Right lobe of liver (tissue), 6 donors: ENCODE data around the gene MED28. TPM values are rescaled to one million over a fixed set of nuclear protein-coding genes. Genes with fewer than 3 reads are reported as not detected.
A peak's percentile ranks its signal among the peaks of the same experiment; 100 is the strongest.

ENCODE experiments used
- ATAC-seq, 4 donors: fragments of 200-7000 bp; cut with Tn5 transposase; one replicate each; pipeline ENCODE4 v1.9.1; 2020; ENCODE audit warnings: mild to moderate bottlenecking in 4 of 4, moderate library complexity in 4 of 4
- DNase-seq, 3 donors: peaks; one replicate each; pipeline ENCODE4 v3.0.0-alpha.2; 2020
- H3K27ac ChIP-seq, 3 donors: fragments of 200-600 bp; one replicate each; pipeline ENCODE4 v1.8.0; 2022
- H3K27me3 ChIP-seq, 2 donors: fragments of 200-600 bp; one replicate each; pipeline ENCODE4 v1.8.0; 2022
- H3K36me3 ChIP-seq, 4 donors: fragments of 200-600 bp; sonication (generic) in 1 of 4; one replicate each; pipeline versions ENCODE4 v1.5.1 to v1.8.0; 2017 to 2022; ENCODE audit warnings: control low read depth in 1 of 4
- H3K4me1 ChIP-seq, 4 donors: fragments of 200-600 bp; sonication (generic) in 1 of 4; one replicate each; pipeline versions ENCODE4 v1.5.1 to v1.8.0; 2017 to 2022; ENCODE audit warnings: control low read depth in 1 of 4
- H3K4me3 ChIP-seq, 3 donors: fragments of 200-600 bp; one replicate each; pipeline ENCODE4 v1.8.0; 2022
- H3K9me3 ChIP-seq, 4 donors: fragments of 200-600 bp; sonication (generic) in 1 of 4; one replicate each; pipeline versions ENCODE4 v1.5.1 to v1.8.0; 2017 to 2022; ENCODE audit warnings: control low read depth in 1 of 4
- POLR2A ChIP-seq: fragments of 450-650 bp; IDR thresholded peaks from one replicate; pipeline ENCODE4 v1.6.1; 2017; ENCODE audit warnings: antibody characterized with exemption, mild to moderate bottlenecking
- WGBS: methylation state at CpG from one replicate; pipeline ENCODE4 v1.1.6; 2018; ENCODE audit warnings: low coverage, low lambda C conversion rate; ENCODE audit not compliant: insufficient coverage; ENCODE audit errors: missing lambda C conversion rate; 5-methylcytosine and 5-hydroxymethylcytosine counted together
- intact Hi-C, 2 donors: fragments of 100-400 bp; cut with DNase I; formaldehyde crosslinking; loops; one replicate each; pipeline versions ENCODE4 v1.11.2 to v1.14.1; 2022
- total RNA-seq, 6 experiments: library from RNA; depleted of rRNA in 2 of 6; stranded (reverse); fragments of >200 nt in 2 of 6; fragmentation: NEBNext Ultra II Directional in 3 of 6; extraction: Animal tissue kit (Norgen Biotek cat#: 25700) in 3 of 6; gene quantifications; one replicate each; pipeline versions ENCODE4 v1.1.0 to v1.2.4, GENCODE V29; 2016 to 2023
- TF ChIP-seq, protein P1 (sequence below), 4 donors: fragments of 200-600 bp in 3 of 4; fragments of 450-650 bp in 1 of 4; IDR thresholded peaks; one replicate each; pipeline versions ENCODE4 v1.5.1 to v1.8.0; 2016 to 2022; ENCODE audit warnings: antibody characterized with exemption in 4 of 4, mild to moderate bottlenecking in 2 of 4
- donor health status: DM: no; HTN: yes; CAD: no.
- donor health status: DM: no; HTN: no; CAD: no.
- donor health status: DM: no; HTN: no; CAD: no.
- donor health status: DM: no; HTN: yes; CAD: no.
- donor health status: DM: no; HTN: yes; CAD: no.

The MED28 gene
- total RNA-seq, 6 experiments from 2014 or later: 3.8 to 18.6 (median 15.3) TPM

DNA sequence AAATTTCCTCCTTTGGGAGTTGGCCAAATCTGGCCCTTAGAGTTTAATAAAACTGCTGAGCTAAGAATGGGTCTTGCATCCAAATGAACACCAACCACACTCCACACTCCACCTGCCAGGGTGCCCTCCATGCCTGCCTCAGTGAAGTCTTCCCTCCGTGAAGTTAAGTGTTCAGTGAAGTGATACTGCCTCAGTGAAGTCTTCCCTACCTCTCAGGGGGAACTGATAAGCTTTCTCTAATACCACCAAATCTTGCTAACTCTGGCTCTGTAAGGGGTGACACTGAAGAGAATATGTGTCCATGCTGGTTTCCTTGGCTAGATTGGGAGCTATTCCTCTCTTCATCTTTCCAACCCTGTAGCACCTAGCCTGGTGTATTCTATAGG, 27.9 kb downstream of the MED28 start:
- Histone ChIP-seq H3K36me3 (no peaks in the 10 kb centered on the region), H3K4me3 (no peak overlapping the region), H3K27me3 (no peaks in the 10 kb centered on the region), H3K9me3 (no peaks in the 10 kb centered on the region), H3K4me1 (no peaks in the 10 kb centered on the region), H3K27ac (no peak overlapping the region)
- 86% methylated on average over 1 of the region's 1 CpG for WGBS
- intact Hi-C loops: no loop called here
- ATAC-seq: no peak
- TF ChIP-seq POLR2A: no peak
- no peak for DNase-seq

GRCh38 chr4:17646693-17647092, 32.3 kb downstream of the MED28 start:
- ATAC-seq: peak in 2 of 4 donors; percentile 18 to 53
- WGBS: 55% methylated on average over 3 of the region's 3 CpGs
- no peak for TF ChIP-seq POLR2A
- TF ChIP-seq, protein P1, sequence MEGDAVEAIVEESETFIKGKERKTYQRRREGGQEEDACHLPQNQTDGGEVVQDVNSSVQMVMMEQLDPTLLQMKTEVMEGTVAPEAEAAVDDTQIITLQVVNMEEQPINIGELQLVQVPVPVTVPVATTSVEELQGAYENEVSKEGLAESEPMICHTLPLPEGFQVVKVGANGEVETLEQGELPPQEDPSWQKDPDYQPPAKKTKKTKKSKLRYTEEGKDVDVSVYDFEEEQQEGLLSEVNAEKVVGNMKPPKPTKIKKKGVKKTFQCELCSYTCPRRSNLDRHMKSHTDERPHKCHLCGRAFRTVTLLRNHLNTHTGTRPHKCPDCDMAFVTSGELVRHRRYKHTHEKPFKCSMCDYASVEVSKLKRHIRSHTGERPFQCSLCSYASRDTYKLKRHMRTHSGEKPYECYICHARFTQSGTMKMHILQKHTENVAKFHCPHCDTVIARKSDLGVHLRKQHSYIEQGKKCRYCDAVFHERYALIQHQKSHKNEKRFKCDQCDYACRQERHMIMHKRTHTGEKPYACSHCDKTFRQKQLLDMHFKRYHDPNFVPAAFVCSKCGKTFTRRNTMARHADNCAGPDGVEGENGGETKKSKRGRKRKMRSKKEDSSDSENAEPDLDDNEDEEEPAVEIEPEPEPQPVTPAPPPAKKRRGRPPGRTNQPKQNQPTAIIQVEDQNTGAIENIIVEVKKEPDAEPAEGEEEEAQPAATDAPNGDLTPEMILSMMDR (IDR thresholded peaks at IDR 0.05): no peak
- Histone ChIP-seq H3K9me3 (no peaks in the 10 kb centered on the region), H3K4me3 (no peak overlapping the region), H3K27ac (no peak overlapping the region), H3K4me1 (no peaks in the 10 kb centered on the region), H3K36me3 (no peaks in the 10 kb centered on the region), H3K27me3 (no peaks in the 10 kb centered on the region)
- intact Hi-C loops: no loop called here
- DNase-seq: no peak

GRCh38 chr4:17647176-17647806, 32.9 kb downstream of the MED28 start:
- ATAC-seq (no peak), DNase-seq (no peak)
- Histone ChIP-seq H3K27me3 (no peaks in the 10 kb centered on the region), H3K36me3 (no peaks in the 10 kb centered on the region), H3K9me3 (no peaks in the 10 kb centered on the region), H3K4me3 (no peak overlapping the region), H3K27ac (no peak overlapping the region), H3K4me1 (no peaks in the 10 kb centered on the region)
- whole genome bisulfite sequencing: 91% methylated on average over 4 of the region's 9 CpGs
- TF ChIP-seq, protein P1 (IDR thresholded peaks at IDR 0.05): no peak
- no peak for TF ChIP-seq POLR2A
- intact Hi-C loops: no loop called here

DNA sequence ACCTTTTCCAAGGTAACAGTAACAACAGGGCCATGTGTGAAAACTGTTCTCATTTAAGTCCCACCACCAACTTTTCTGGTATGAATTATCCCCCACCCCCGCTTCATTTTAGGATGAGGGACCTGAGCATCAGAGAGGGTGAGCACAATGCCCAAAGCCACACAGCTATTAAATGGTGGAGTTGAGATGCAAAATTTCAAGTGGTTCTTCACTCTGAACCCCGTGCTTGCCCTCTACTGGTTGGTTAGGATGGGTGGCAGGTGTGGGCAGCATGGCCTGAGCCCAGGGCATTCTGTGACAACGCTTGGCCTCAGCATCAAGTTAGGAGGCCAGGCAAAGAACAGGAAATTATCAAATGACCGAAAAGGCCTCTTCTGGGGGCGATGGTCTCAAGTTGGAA, 33.5 kb downstream of the MED28 start:
- no peak for DNase-seq
- ATAC-seq: peak in 2 of 4 donors; percentile 26 to 36
- intact Hi-C loops: no loop called here
- WGBS: 67% methylated on average over 3 of the region's 5 CpGs
- H3K36me3 ChIP-seq: no peaks in the 10 kb centered on the region
- TF ChIP-seq, protein P1 (IDR thresholded peaks at IDR 0.05): no peak
- no peak for TF ChIP-seq POLR2A
- H3K9me3 ChIP-seq: no peaks in the 10 kb centered on the region
- no peaks in the 10 kb centered on the region for H3K4me1 ChIP-seq
- H3K27me3 ChIP-seq: no peaks in the 10 kb centered on the region
- no peak overlapping the region for H3K27ac ChIP-seq
- no peak overlapping the region for H3K4me3 ChIP-seq

DNA sequence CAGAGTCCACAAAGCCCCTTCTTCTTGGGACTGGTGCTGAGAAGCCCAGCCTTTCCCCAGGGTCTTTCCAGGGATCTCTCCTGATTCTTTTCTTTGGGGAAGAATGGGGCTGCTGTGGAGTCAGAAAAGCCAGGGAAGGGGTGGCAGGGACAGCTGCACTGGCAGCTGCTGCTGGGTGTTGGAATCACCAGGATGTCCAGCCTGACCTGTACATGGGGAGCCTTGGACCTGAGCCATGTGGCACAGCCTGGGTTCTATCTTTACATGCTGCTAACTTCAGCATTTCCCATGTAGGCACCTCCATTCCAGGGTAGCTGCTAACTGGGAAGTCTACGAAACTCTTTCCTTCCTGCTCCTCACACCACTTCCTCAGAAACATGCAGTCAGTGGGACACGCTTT, 36.0 kb downstream of the MED28 start:
- no peak overlapping the region for H3K4me3 ChIP-seq
- 38% methylated on average over 2 of the region's 2 CpGs for WGBS
- H3K27me3 ChIP-seq: no peaks in the 10 kb centered on the region
- peak in 1 of 4 donors; percentile 48 for ATAC-seq
- no peaks in the 10 kb centered on the region for H3K9me3 ChIP-seq
- TF ChIP-seq, protein P1 (IDR thresholded peaks at IDR 0.05): no peak
- no peak for TF ChIP-seq POLR2A
- DNase-seq: no peak
- H3K36me3 ChIP-seq: no peaks in the 10 kb centered on the region
- intact Hi-C loops: no loop called here
- H3K4me1 ChIP-seq: no peaks in the 10 kb centered on the region
- no peak overlapping the region for H3K27ac ChIP-seq
